ENCODE results near the gene CCDC148. TPM values are rescaled to one million over a fixed set of nuclear protein-coding genes. Genes with fewer than 3 reads are reported as not detected.

CCDC148 gene
- total and polyA plus RNA-seq, 8 donors = 0.64 to 6.0 (median 3.5) TPM

- Histone ChIP-seq H3K4me3 (no peak overlapping the region), H3K27me3 (no peaks in the 10 kb centered on the region), H3K36me3 (no peaks in the 10 kb centered on the region), H3K4me1 (no peaks in the 10 kb centered on the region), H3K9me3 (no peaks in the 10 kb centered on the region), H3K27ac (no peak overlapping the region)
- ATAC-seq (no peak), DNase-seq (no peak)
- intact Hi-C loops (cut with DNase I) = no loop called here
- TF ChIP-seq, protein P1, sequence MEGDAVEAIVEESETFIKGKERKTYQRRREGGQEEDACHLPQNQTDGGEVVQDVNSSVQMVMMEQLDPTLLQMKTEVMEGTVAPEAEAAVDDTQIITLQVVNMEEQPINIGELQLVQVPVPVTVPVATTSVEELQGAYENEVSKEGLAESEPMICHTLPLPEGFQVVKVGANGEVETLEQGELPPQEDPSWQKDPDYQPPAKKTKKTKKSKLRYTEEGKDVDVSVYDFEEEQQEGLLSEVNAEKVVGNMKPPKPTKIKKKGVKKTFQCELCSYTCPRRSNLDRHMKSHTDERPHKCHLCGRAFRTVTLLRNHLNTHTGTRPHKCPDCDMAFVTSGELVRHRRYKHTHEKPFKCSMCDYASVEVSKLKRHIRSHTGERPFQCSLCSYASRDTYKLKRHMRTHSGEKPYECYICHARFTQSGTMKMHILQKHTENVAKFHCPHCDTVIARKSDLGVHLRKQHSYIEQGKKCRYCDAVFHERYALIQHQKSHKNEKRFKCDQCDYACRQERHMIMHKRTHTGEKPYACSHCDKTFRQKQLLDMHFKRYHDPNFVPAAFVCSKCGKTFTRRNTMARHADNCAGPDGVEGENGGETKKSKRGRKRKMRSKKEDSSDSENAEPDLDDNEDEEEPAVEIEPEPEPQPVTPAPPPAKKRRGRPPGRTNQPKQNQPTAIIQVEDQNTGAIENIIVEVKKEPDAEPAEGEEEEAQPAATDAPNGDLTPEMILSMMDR (IDR thresholded peaks at IDR 0.05) = no peak
Observed at GRCh38 chr2:158205215-158205614, 251.3 kb downstream of the CCDC148 start.

GRCh38 chr2:158204741-158205165 is 251.8 kb downstream of the CCDC148 start:
- ATAC-seq = no peak
- Histone ChIP-seq H3K27ac (no peak overlapping the region), H3K27me3 (no peaks in the 10 kb centered on the region)

GRCh38 chr2:158202161-158202815 is 254.3 kb downstream of the CCDC148 start:
- no peak overlapping the region for H3K4me3 ChIP-seq
- ATAC-seq (no peak), DNase-seq (peak in 2 of 4 donors; percentile 51 to 56)
- H3K27ac ChIP-seq = no peak overlapping the region
- H3K9me3 ChIP-seq = no peaks in the 10 kb centered on the region
- H3K36me3 ChIP-seq = no peaks in the 10 kb centered on the region
- intact Hi-C loops (cut with DNase I) = no loop called here
- TF ChIP-seq, protein P1 (IDR thresholded peaks at IDR 0.05) = no peak
- H3K27me3 ChIP-seq = no peaks in the 10 kb centered on the region
- peaks cover 0 to 7% of the 10 kb centered on the region in 2 donors for H3K4me1 ChIP-seq

More at GRCh38 chr2:158204741-158205165, 251.8 kb downstream of the CCDC148 start:
- Histone ChIP-seq H3K4me1 (no peaks in the 10 kb centered on the region), H3K9me3 (no peaks in the 10 kb centered on the region), H3K36me3 (no peaks in the 10 kb centered on the region), H3K4me3 (no peak overlapping the region)
- TF ChIP-seq, protein P1 (IDR thresholded peaks at IDR 0.05) = no peak
- intact Hi-C loops (cut with DNase I) = no loop called here
- DNase-seq = no peak

GRCh38 chr2:158199928-158200650 is 256.5 kb downstream of the CCDC148 start:
- Histone ChIP-seq H3K27me3 (no peaks in the 10 kb centered on the region), H3K9me3 (no peaks in the 10 kb centered on the region), H3K4me3 (no peak overlapping the region), H3K4me1 (peaks cover 0 to 7% of the 10 kb centered on the region in 2 donors), H3K36me3 (no peaks in the 10 kb centered on the region), H3K27ac (no peak overlapping the region)
- ATAC-seq (no peak), DNase-seq (no peak)
- intact Hi-C loops (cut with DNase I) = no loop called here
- TF ChIP-seq, protein P1 (IDR thresholded peaks at IDR 0.05) = no peak

DNA sequence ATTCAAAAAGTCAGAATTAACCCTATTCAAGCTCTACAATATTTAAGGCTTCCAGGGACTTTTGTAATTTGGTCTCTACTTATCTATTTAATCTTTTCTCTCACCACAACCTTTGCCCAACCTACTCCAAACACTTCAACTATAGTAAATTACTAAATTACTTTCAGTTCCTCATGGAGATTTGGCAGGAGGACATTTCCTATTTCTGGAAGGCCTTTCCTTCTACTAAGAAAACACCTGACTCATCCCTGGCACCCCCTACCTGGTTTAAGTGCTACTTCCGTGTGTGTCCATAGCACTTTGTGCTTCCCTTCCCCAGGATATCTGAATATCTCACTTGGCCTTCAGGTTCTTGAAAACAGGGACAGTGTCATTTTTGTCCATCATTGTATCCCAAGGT is 258.6 kb downstream of the CCDC148 start:
- Histone ChIP-seq H3K27ac (no peak overlapping the region), H3K27me3 (no peaks in the 10 kb centered on the region), H3K4me3 (no peak overlapping the region), H3K4me1 (peaks cover 0 to 7% of the 10 kb centered on the region in 2 donors), H3K36me3 (no peaks in the 10 kb centered on the region), H3K9me3 (no peaks in the 10 kb centered on the region)
- DNase-seq = no peak
- TF ChIP-seq, protein P1 (IDR thresholded peaks at IDR 0.05) = no peak
- intact Hi-C loops (cut with DNase I) = no loop called here
- ATAC-seq = peak; percentile 43
